NT2/D1 (cell line): ENCODE results near the gene NLRP6.

Source experiments
- SUZ12 ChIP-seq: IDR thresholded peaks from 2 replicates; pipeline ENCODE4 v1.6.1; 2011; ENCODE audit not compliant: insufficient read length, insufficient read depth; ENCODE audit errors: extremely low read depth
- YY1 ChIP-seq: IDR thresholded peaks from 2 replicates; pipeline ENCODE4 v1.6.1; 2011; ENCODE audit not compliant: insufficient read length, insufficient read depth
- ZNF274 ChIP-seq: IDR thresholded peaks from 2 replicates; pipeline ENCODE4 v1.6.1; 2011; ENCODE audit warnings: mild to moderate bottlenecking, low read depth, low read length

- no peak for TF ChIP-seq SUZ12
- no peak for TF ChIP-seq YY1
- TF ChIP-seq ZNF274 = no peak
These were observed 27.6 kb downstream of the NLRP6 start for GRCh38 chr11:305844-306211.
